Activated B cell treated with CpG ODN at 0.5 μM for 24 hours (primary cell): ENCODE results near the gene GSTP1. TPM values are rescaled to one million over a fixed set of nuclear protein-coding genes. Genes with fewer than 3 reads are reported as not detected.
A peak's percentile ranks its signal among the peaks of the same experiment; 100 is the strongest.

ENCODE experiments used
- ATAC-seq: fragments of 200-7000 bp; cut with Tn5 transposase; one replicate; pipeline ENCODE4 v1.10.0; 2021; ENCODE audit warnings: low read depth, mild to moderate bottlenecking, moderate library complexity
- CTCF ChIA-PET: fragments of 350-600 bp; sonication (Branson Sonifier 250); formaldehyde crosslinking; loops from one replicate; lab custom pipeline; 2021; ENCODE audit warnings: antibody characterized with exemption; lab: Charles Lee
- POLR2A ChIA-PET: fragments of 350-600 bp; sonication (Branson Sonifier 250); formaldehyde crosslinking; loops from one replicate; lab custom pipeline; 2021; ENCODE audit warnings: antibody characterized with exemption; lab: Charles Lee
- DNase-seq: peaks from one replicate; pipeline ENCODE4 v3.0.0; 2022
- H3K27ac Mint-ChIP-seq: one replicate; pipeline ENCODE4 v1.8.0; 2020; ENCODE audit warnings: mixed read lengths
- H3K27me3 Mint-ChIP-seq: one replicate; pipeline ENCODE4 v1.8.0; 2021; ENCODE audit warnings: mixed read lengths
- H3K36me3 Mint-ChIP-seq: one replicate; pipeline ENCODE4 v1.8.0; 2021; ENCODE audit warnings: low read depth, mixed read lengths
- H3K4me1 Mint-ChIP-seq: one replicate; pipeline ENCODE4 v1.8.0; 2021; ENCODE audit warnings: mixed read lengths
- H3K4me3 Mint-ChIP-seq: one replicate; pipeline ENCODE4 v1.8.0; 2020; ENCODE audit warnings: mild to moderate bottlenecking, mixed read lengths
- H3K9me3 Mint-ChIP-seq: one replicate; pipeline ENCODE4 v1.8.0; 2020; ENCODE audit warnings: mixed read lengths
- CTCF ChIP-seq: fragments of 200-600 bp; IDR thresholded peaks from one replicate; pipeline ENCODE4 v1.8.0; 2022; ENCODE audit warnings: antibody characterized with exemption, mild to moderate bottlenecking
- intact Hi-C: fragments of 100-400 bp; cut with micrococcal nuclease; formaldehyde crosslinking; loops from one replicate; pipeline ENCODE4 v1.15.1; 2024
- total RNA-seq: library from RNA; stranded (reverse); gene quantifications from 2 replicates; pipeline ENCODE4 v1.2.3, GENCODE V29; 2022

Gene GSTP1
- total RNA-seq, 1 donor from 2014 or later: 331 TPM

DNA sequence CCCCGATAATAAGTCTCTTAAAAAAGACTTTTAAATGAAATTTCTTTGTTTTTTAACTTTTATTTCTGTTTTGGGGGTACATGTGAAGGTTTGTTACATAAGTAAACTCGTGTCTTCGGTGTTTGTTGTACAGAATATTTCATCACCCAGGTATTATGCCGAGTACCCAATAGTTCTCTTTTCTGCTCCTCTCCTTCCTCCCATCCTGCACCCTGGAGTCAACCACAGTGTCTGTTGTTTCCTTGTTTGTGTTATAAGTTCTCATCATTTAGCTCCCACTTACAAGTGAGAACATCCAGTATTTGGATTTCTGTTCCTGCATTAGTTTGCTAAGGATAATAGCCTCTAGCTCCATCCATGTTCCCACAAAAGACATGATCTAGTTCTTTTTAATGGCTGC lies 1.6 kb upstream of the GSTP1 start:
- no peak for ATAC-seq
- no peak for TF ChIP-seq CTCF
- Mint-ChIP-seq H3K27me3 (no peaks in the 10 kb centered on the region), H3K4me1 (peaks cover 61% of the 10 kb centered on the region), H3K36me3 (peaks cover 24% of the 10 kb centered on the region), H3K4me3 (peak overlapping the region; percentile 71), H3K9me3 (no peaks in the 10 kb centered on the region), H3K27ac (peak overlapping the region; percentile 63)
- intact Hi-C loops: no loop called here
- CTCF ChIA-PET: interaction anchor here (0.8 kb wide), 1 partner anchor 10 kb away, joined by 3 read pairs; no protein-coding TSS in a partner anchor
- DNase-seq: no peak
- POLR2A ChIA-PET: interaction anchor here (4.9 kb wide), 1 partner anchor 32 kb away, joined by 66 read pairs; no protein-coding TSS in a partner anchor

DNA sequence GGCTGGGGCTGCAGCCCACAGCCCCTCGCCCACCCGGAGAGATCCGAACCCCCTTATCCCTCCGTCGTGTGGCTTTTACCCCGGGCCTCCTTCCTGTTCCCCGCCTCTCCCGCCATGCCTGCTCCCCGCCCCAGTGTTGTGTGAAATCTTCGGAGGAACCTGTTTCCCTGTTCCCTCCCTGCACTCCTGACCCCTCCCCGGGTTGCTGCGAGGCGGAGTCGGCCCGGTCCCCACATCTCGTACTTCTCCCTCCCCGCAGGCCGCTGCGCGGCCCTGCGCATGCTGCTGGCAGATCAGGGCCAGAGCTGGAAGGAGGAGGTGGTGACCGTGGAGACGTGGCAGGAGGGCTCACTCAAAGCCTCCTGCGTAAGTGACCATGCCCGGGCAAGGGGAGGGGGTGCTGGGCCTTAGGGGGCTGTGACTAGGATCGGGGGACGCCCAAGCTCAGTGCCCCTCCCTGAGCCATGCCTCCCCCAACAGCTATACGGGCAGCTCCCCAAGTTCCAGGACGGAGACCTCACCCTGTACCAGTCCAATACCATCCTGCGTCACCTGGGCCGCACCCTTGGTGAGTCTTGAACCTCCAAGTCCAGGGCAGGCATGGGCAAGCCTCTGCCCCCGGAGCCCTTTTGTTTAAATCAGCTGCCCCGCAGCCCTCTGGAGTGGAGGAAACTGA lies 731 bp downstream of the GSTP1 start:
- Mint-ChIP-seq H3K36me3 (peaks cover 32% of the 10 kb centered on the region), H3K27me3 (no peaks in the 10 kb centered on the region), H3K27ac (peak overlapping the region; percentile 99), H3K4me3 (peak overlapping the region; percentile 84), H3K9me3 (peaks cover 2% of the 10 kb centered on the region), H3K4me1 (peaks cover 79% of the 10 kb centered on the region)
- POLR2A ChIA-PET: interaction anchor here (0.5 to 4.9 kb wide), 20 partner anchors 10 to 316 kb away, joined by 3 to 66 read pairs (median 6); partner anchors contain the start of genes ACY3, AIP, ANKRD13D and CDK2AP2
- TF ChIP-seq CTCF: no peak
- DNase-seq (peak; percentile 31), ATAC-seq (no peak)
- intact Hi-C loops: no loop called here
- CTCF ChIA-PET: interaction anchor here (1.0 to 2.3 kb wide), 6 partner anchors 12 to 75 kb away, joined by 3 to 9 read pairs (median 4); partner anchors contain the start of gene NUDT8

GRCh38 chr11:67584881-67585873 lies 1.6 kb downstream of the GSTP1 start:
- ChIA-PET POLR2A (interaction anchor here (0.6 to 4.9 kb wide), 12 partner anchors 9 to 184 kb away, joined by 3 to 66 read pairs (median 8); partner anchors contain the start of genes NDUFV1, NUDT8, PPP1CA and PTPRCAP), CTCF (interaction anchor here (1.7 to 2.3 kb wide), 2 partner anchors 13 to 44 kb away, joined by 5 to 8 read pairs; partner anchors contain the start of gene NUDT8)
- DNase-seq (no peak), ATAC-seq (no peak)
- TF ChIP-seq CTCF: no peak
- Mint-ChIP-seq H3K36me3 (peaks cover 32% of the 10 kb centered on the region), H3K27ac (peak overlapping the region; percentile 99), H3K27me3 (no peaks in the 10 kb centered on the region), H3K4me1 (peaks cover 81% of the 10 kb centered on the region), H3K4me3 (peak overlapping the region; percentile 84), H3K9me3 (peaks cover 2% of the 10 kb centered on the region)
- intact Hi-C loops: loop anchor here (5.0 kb wide), 2 partner anchors 183 to 233 kb away; partner anchors contain the start of genes POLD4, PPP1CA and TBC1D10C

DNA sequence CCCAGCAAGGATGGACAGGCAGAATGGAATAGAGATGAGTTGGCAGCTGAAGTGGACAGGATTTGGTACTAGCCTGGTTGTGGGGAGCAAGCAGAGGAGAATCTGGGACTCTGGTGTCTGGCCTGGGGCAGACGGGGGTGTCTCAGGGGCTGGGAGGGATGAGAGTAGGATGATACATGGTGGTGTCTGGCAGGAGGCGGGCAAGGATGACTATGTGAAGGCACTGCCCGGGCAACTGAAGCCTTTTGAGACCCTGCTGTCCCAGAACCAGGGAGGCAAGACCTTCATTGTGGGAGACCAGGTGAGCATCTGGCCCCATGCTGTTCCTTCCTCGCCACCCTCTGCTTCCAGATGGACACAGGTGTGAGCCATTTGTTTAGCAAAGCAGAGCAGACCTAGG lies 2.3 kb downstream of the GSTP1 start:
- no peak for ATAC-seq
- Mint-ChIP-seq H3K27me3 (no peaks in the 10 kb centered on the region), H3K9me3 (peaks cover 2% of the 10 kb centered on the region), H3K4me1 (peaks cover 83% of the 10 kb centered on the region), H3K4me3 (peak overlapping the region; percentile 84), H3K36me3 (peaks cover 32% of the 10 kb centered on the region), H3K27ac (peak overlapping the region; percentile 99)
- DNase-seq: no peak
- ChIA-PET CTCF (interaction anchor here (2.3 kb wide), 1 partner anchor 44 kb away, joined by 8 read pairs; the partner anchor contains the start of gene NUDT8), POLR2A (interaction anchor here (0.8 to 4.9 kb wide), 4 partner anchors 22 to 241 kb away, joined by 3 to 66 read pairs (median 15); partner anchors contain the start of gene NUDT8)
- no peak for TF ChIP-seq CTCF
- intact Hi-C loops: loop anchor here (5.0 kb wide), 2 partner anchors 184 to 234 kb away; partner anchors contain the start of genes POLD4, PPP1CA and TBC1D10C
